ENCODE data around the gene SH3GLB2. TPM values are rescaled to one million over a fixed set of nuclear protein-coding genes. Genes with fewer than 3 reads are reported as not detected.

SH3GLB2 gene
- total RNA-seq, 2 donors from 2014 or later, result 86.9 to 98.1 TPM

GRCh38 chr9:129026442-129027223, 1.5 kb downstream of the SH3GLB2 start:
- peak; percentile 89 for DNase-seq
- peaks cover 4% of the 10 kb centered on the region for H3K36me3 Mint-ChIP-seq (ENCODE audit: low read depth)

DNA sequence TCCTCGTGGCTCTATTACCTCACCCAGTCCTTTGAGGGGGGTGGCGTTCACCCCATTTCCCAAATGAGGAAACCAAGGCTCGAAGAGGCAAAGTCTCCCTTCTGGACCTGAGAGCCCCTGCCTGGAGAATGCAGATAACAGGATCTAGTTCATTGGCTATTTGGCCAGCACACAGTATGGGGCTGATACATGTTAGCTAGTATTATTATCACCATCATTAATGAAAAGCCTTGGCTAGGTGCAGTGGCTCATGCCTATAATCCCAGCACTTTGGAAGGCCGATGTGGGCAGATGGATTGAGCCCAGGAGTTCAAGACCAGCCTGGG, 4.3 kb downstream of the SH3GLB2 start:
- Histone ChIP-seq H3K9ac (ENCODE audit: extremely low read depth, low read length, poor library complexity, severe bottlenecking) (no peak overlapping the region), H3K36me3 (ENCODE audit: control insufficient read depth, insufficient read depth, low read length) (no peaks in the 10 kb centered on the region), H3K4me1 (ENCODE audit: control insufficient read depth, insufficient read depth, low read length) (no peaks in the 10 kb centered on the region), H3K4me3 (ENCODE audit: low read length) (no peak overlapping the region), H3K9me3 (ENCODE audit: control insufficient read depth, low read length) (no peaks in the 10 kb centered on the region), H3K27ac (ENCODE audit: low read depth, low read length) (peak overlapping the region; percentile 55), H3K27me3 (ENCODE audit: control insufficient read depth, insufficient read depth, low read length, poor library complexity, severe bottlenecking) (no peaks in the 10 kb centered on the region)
- no peak for DNase-seq
- 72 to 85% methylated on average over 4 of the region's 4 CpGs for WGBS, 2 experiments (ENCODE audit: insufficient coverage in 1 of 2, insufficient read length in 1 of 2)
- Mint-ChIP-seq H3K27ac (no peak overlapping the region), H3K36me3 (ENCODE audit: low read depth) (peaks cover 10% of the 10 kb centered on the region), H3K4me3 (no peak overlapping the region), H3K27me3 (ENCODE audit: insufficient read depth) (no peaks in the 10 kb centered on the region), H3K9me3 (no peaks in the 10 kb centered on the region), H3K4me1 (peaks cover 15% of the 10 kb centered on the region)
- TF ChIP-seq, protein P1, sequence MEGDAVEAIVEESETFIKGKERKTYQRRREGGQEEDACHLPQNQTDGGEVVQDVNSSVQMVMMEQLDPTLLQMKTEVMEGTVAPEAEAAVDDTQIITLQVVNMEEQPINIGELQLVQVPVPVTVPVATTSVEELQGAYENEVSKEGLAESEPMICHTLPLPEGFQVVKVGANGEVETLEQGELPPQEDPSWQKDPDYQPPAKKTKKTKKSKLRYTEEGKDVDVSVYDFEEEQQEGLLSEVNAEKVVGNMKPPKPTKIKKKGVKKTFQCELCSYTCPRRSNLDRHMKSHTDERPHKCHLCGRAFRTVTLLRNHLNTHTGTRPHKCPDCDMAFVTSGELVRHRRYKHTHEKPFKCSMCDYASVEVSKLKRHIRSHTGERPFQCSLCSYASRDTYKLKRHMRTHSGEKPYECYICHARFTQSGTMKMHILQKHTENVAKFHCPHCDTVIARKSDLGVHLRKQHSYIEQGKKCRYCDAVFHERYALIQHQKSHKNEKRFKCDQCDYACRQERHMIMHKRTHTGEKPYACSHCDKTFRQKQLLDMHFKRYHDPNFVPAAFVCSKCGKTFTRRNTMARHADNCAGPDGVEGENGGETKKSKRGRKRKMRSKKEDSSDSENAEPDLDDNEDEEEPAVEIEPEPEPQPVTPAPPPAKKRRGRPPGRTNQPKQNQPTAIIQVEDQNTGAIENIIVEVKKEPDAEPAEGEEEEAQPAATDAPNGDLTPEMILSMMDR (conservative IDR thresholded peaks at IDR 0.05), result no peak

More at GRCh38 chr9:129026442-129027223, 1.5 kb downstream of the SH3GLB2 start:
- Histone ChIP-seq H3K4me1 (ENCODE audit: control insufficient read depth, insufficient read depth, low read length) (no peaks in the 10 kb centered on the region), H3K4me3 (ENCODE audit: low read length) (peak overlapping the region; percentile 77), H3K9me3 (ENCODE audit: control insufficient read depth, low read length) (no peaks in the 10 kb centered on the region), H3K27ac (ENCODE audit: low read depth, low read length) (peak overlapping the region; percentile 32), H3K9ac (ENCODE audit: extremely low read depth, low read length, poor library complexity, severe bottlenecking) (no peak overlapping the region), H3K36me3 (ENCODE audit: control insufficient read depth, insufficient read depth, low read length) (no peaks in the 10 kb centered on the region), H3K27me3 (ENCODE audit: control insufficient read depth, insufficient read depth, low read length, poor library complexity, severe bottlenecking) (no peaks in the 10 kb centered on the region)
- peak overlapping the region; percentile 86 for H3K27ac Mint-ChIP-seq
- peaks cover 15% of the 10 kb centered on the region for H3K4me1 Mint-ChIP-seq
- H3K9me3 Mint-ChIP-seq, result no peaks in the 10 kb centered on the region
- H3K27me3 Mint-ChIP-seq (ENCODE audit: insufficient read depth), result no peaks in the 10 kb centered on the region
- H3K4me3 Mint-ChIP-seq, result peak overlapping the region; percentile 66
- TF ChIP-seq, protein P1 (conservative IDR thresholded peaks at IDR 0.05), result no peak
- 65 to 70% methylated on average over 7 to 17 of the region's 17 CpGs for WGBS, 2 experiments (ENCODE audit: insufficient coverage in 1 of 2, insufficient read length in 1 of 2)

- Histone ChIP-seq H3K9ac (ENCODE audit: extremely low read depth, low read length, poor library complexity, severe bottlenecking) (no peak overlapping the region), H3K27me3 (ENCODE audit: control insufficient read depth, insufficient read depth, low read length, poor library complexity, severe bottlenecking) (no peaks in the 10 kb centered on the region), H3K27ac (ENCODE audit: low read depth, low read length) (peak overlapping the region; percentile 55), H3K4me3 (ENCODE audit: low read length) (no peak overlapping the region), H3K9me3 (ENCODE audit: control insufficient read depth, low read length) (no peaks in the 10 kb centered on the region), H3K4me1 (ENCODE audit: control insufficient read depth, insufficient read depth, low read length) (no peaks in the 10 kb centered on the region), H3K36me3 (ENCODE audit: control insufficient read depth, insufficient read depth, low read length) (no peaks in the 10 kb centered on the region)
- Mint-ChIP-seq H3K4me1 (peaks cover 15% of the 10 kb centered on the region), H3K27ac (peak overlapping the region; percentile 46), H3K9me3 (no peaks in the 10 kb centered on the region), H3K36me3 (ENCODE audit: low read depth) (peaks cover 12% of the 10 kb centered on the region), H3K4me3 (no peak overlapping the region), H3K27me3 (ENCODE audit: insufficient read depth) (no peaks in the 10 kb centered on the region)
- 84 to 91% methylated on average over 7 to 16 of the region's 16 CpGs for WGBS, 2 experiments (ENCODE audit: insufficient coverage in 1 of 2, insufficient read length in 1 of 2)
- TF ChIP-seq, protein P1 (conservative IDR thresholded peaks at IDR 0.05), result no peak
- peak; percentile 55 for DNase-seq
These were observed 4.9 kb downstream of the SH3GLB2 start for GRCh38 chr9:129023036-129023907.

All from endodermal cell (in vitro differentiated cells).